ENCODE results near the gene DOCK2.
"Not testable (repeated sequence)": the region's sequence is repeated elsewhere in the genome, so short reads cannot be mapped to it uniquely, and the experiment has no call there.

DOCK2 gene

GRCh38 chr5:169637549-169638121 is 560 bp downstream of the DOCK2 start:
- peak in 1 of 56 donors; percentile 8 for DNase-seq

- no peak for DNase-seq
Measured at GRCh38 chr5:169641253-169641652, 4.2 kb downstream of the DOCK2 start.

- no peak for DNase-seq
Measured at GRCh38 chr5:169646856-169647255, 9.8 kb downstream of the DOCK2 start.

- peak in 3 of 56 donors; percentile 4 to 16 (median 10) for DNase-seq
Measured at GRCh38 chr5:169647566-169647965, 10.5 kb downstream of the DOCK2 start.

- no peak for DNase-seq
Measured at GRCh38 chr5:169648725-169649310, 11.7 kb downstream of the DOCK2 start.

- DNase-seq = no peak
Measured at GRCh38 chr5:169649486-169649885, 12.4 kb downstream of the DOCK2 start.

- DNase-seq = no peak
Measured at GRCh38 chr5:169650701-169651331, 13.7 kb downstream of the DOCK2 start.

GRCh38 chr5:169651526-169651925 is 14.5 kb downstream of the DOCK2 start:
- DNase-seq = no peak

GRCh38 chr5:169652057-169652456 is 15.0 kb downstream of the DOCK2 start:
- peak in 4 of 56 donors; percentile 12 to 37 (median 28) for DNase-seq

GRCh38 chr5:169653091-169653490 is 16.0 kb downstream of the DOCK2 start:
- DNase-seq = no peak

GRCh38 chr5:169655353-169655752 is 18.3 kb downstream of the DOCK2 start:
- no peak for DNase-seq

GRCh38 chr5:169656125-169656901 is 19.2 kb downstream of the DOCK2 start:
- no peak for DNase-seq

- DNase-seq = no peak
Measured at GRCh38 chr5:169657127-169657526, 20.1 kb downstream of the DOCK2 start.

GRCh38 chr5:169662451-169662850 is 25.4 kb downstream of the DOCK2 start:
- not testable (repeated sequence) for DNase-seq

GRCh38 chr5:169663537-169663936 is 26.5 kb downstream of the DOCK2 start:
- DNase-seq = no peak

GRCh38 chr5:169666365-169666764 is 29.3 kb downstream of the DOCK2 start:
- no peak for DNase-seq

GRCh38 chr5:169667896-169668674 is 31.0 kb downstream of the DOCK2 start:
- DNase-seq = no peak

GRCh38 chr5:169668732-169669131 is 31.7 kb downstream of the DOCK2 start:
- DNase-seq = no peak

GRCh38 chr5:169670769-169671525 is 33.9 kb downstream of the DOCK2 start:
- no peak for DNase-seq

- no peak for DNase-seq
Measured at GRCh38 chr5:169682026-169682425, 45.0 kb downstream of the DOCK2 start.

GRCh38 chr5:169686137-169686536 is 49.1 kb downstream of the DOCK2 start:
- DNase-seq = no peak

Measured in nucleus accumbens (tissue), 56 donors.